Panc1 (cell line): Measurements from ENCODE around the gene GCAT. TPM values are rescaled to one million over a fixed set of nuclear protein-coding genes. Genes with fewer than 3 reads are reported as not detected.

Experiments
- ATAC-seq: fragments of 200-7000 bp; cut with Tn5 transposase; 2 replicates; pipeline ENCODE4 v1.9.1; 2020; ENCODE audit warnings: mild to moderate bottlenecking, moderate library complexity
- BruUV-seq: library from RNA; stranded (reverse); fragments of 400-500 nt; replicated peaks from 2 replicates; lab custom pipeline; 2021; lab: Mats Ljungman, UMichigan
- CTCF ChIA-PET: fragments of 300-600 bp; sonication (Branson Sonifier 250); formaldehyde crosslinking; loops from one replicate; lab custom pipeline; 2022; ENCODE audit warnings: antibody characterized with exemption; lab: Charles Lee
- POLR2A ChIA-PET: fragments of 300-600 bp; sonication (Branson Sonifier 250); formaldehyde crosslinking; loops from one replicate; lab custom pipeline; 2022; ENCODE audit warnings: antibody characterized with exemption; lab: Charles Lee
- DNase-seq: peaks from one replicate; pipeline ENCODE4 v3.0.0-alpha.2; 2010; ENCODE audit warnings: low read depth, low spot score
- H3K27ac ChIP-seq: 2 replicates; pipeline ENCODE4 v1.5.1; 2011; ENCODE audit warnings: mild to moderate bottlenecking, low read length, inconsistent platforms
- H3K27me3 ChIP-seq: fragments of 200-500 bp; sonication (Bioruptor generic); 2 replicates; pipeline ENCODE4 v1.6.0; 2014; ENCODE audit warnings: low read length, inconsistent platforms; ENCODE audit not compliant: control insufficient read depth, insufficient read depth
- H3K36me3 ChIP-seq: fragments of 200-500 bp; sonication (Bioruptor generic); 2 replicates; pipeline ENCODE4 v1.5.1; 2014; ENCODE audit warnings: inconsistent platforms, mild to moderate bottlenecking, low read length, moderate library complexity; ENCODE audit not compliant: control insufficient read depth, insufficient read depth
- H3K4me1 ChIP-seq: 2 replicates; pipeline ENCODE4 v1.5.1; 2011; ENCODE audit warnings: inconsistent platforms, mild to moderate bottlenecking, low read length, moderate library complexity; ENCODE audit not compliant: control insufficient read depth, insufficient read depth
- H3K4me3 ChIP-seq, 2 experiments: 2 replicates each; pipeline ENCODE4 v1.5.1; 2011 to 2012; ENCODE audit warnings: low read depth in 2 of 2, low read length in 2 of 2, mild to moderate bottlenecking in 2 of 2, inconsistent platforms in 1 of 2, moderate library complexity in 1 of 2
- H3K9me3 ChIP-seq: fragments of 200-500 bp; sonication (Bioruptor generic); 2 replicates; pipeline ENCODE4 v1.5.1; 2014; ENCODE audit warnings: low read depth, mild to moderate bottlenecking, inconsistent platforms, low read length, moderate library complexity; ENCODE audit not compliant: control insufficient read depth, insufficient read depth
- POLR2AphosphoS5 ChIP-seq: IDR thresholded peaks from 2 replicates; pipeline ENCODE4 v1.6.1; 2012; ENCODE audit warnings: mild to moderate bottlenecking, low read depth, low read length, moderate library complexity
- SIN3A ChIP-seq: IDR thresholded peaks from 2 replicates; pipeline ENCODE4 v1.6.1; 2012; ENCODE audit warnings: low read depth, mild to moderate bottlenecking, low read length, moderate library complexity, borderline replicate concordance; ENCODE audit not compliant: insufficient read depth
- TCF7L2 ChIP-seq: IDR thresholded peaks from 2 replicates; pipeline ENCODE4 v1.6.1; 2011; ENCODE audit warnings: mild to moderate bottlenecking, low read depth, low read length, inconsistent platforms
- in situ Hi-C: cut with HindIII; loops from 2 replicates; pipeline ENCODE4 v1.10.0; 2016; ENCODE audit warnings: low sequenced_read_pairs, low pct_unique_long_range_greater_than_20kb
- intact Hi-C: fragments of 100-400 bp; cut with micrococcal nuclease; formaldehyde crosslinking; loops from one replicate; pipeline ENCODE4 v1.10.0; 2022; ENCODE audit not compliant: unreplicated experiment
- total RNA-seq: library from RNA; stranded (reverse); gene quantifications from one replicate; pipeline ENCODE4 v1.2.1, GENCODE V29; 2021; ENCODE audit not compliant: unreplicated experiment
- TF ChIP-seq, protein P1 (sequence below), 2 experiments: IDR thresholded peaks; 2 replicates each; pipeline ENCODE4 v1.6.1; 2011 to 2012; ENCODE audit warnings: low read depth in 2 of 2, control low read depth in 1 of 2, low read length in 1 of 2, mild to moderate bottlenecking in 1 of 2, moderate library complexity in 1 of 2; ENCODE audit not compliant: insufficient read depth in 1 of 2
- TF ChIP-seq, protein P2 (sequence below): fragments of 450-650 bp; IDR thresholded peaks from 2 replicates; pipeline ENCODE4 v1.5.1; 2017; ENCODE audit warnings: mild to moderate bottlenecking

The GCAT gene
- total RNA-seq, 1 experiment from 2014 or later, result 11.2 TPM

DNA sequence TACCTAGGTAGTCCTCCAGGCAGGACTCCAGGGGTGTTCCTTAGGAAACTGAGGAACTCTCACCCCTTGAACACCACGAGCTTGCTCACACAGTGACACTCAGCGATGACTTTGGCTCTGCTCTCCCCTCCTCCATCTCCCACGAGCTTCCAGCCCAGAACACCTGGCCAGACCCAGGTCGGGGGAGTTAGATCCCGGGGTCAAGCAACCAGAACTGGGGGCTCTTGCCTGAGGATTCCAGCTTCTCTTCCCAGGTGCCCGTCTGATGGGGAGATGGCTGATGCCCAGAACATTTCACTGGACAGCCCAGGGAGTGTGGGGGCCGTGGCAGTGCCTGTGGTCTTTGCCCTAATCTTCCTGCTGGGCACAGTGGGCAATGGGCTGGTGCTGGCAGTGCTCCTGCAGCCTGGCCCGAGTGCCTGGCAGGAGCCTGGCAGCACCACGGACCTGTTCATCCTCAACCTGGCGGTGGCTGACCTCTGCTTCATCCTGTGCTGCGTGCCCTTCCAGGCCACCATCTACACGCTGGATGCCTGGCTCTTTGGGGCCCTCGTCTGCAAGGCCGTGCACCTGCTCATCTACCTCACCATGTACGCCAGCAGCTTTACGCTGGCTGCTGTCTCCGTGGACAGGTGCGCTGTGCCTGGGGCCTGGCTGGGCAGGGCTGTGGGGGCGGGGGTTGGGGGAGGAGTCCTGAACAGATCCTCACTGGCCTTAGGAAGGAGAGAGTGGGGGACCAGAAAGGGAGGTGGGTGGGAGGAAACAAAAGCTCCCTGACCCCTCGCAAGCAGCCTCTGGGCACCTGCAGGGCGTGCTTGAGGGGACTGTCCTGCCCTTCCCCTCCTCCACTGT, 15.6 kb downstream of the GCAT start, which contains the start of gene GALR3:
GALR3 (plus strand) TSS at position 249 of the 852 bp plus-strand sequence; CDS start at position 274, 25 bp downstream.
- ATAC-seq (no peak), DNase-seq (no peak)
- POLR2A ChIA-PET, result no interaction called here
- Histone ChIP-seq H3K27me3 (no peaks in the 10 kb centered on the region), H3K4me1 (no peaks in the 10 kb centered on the region), H3K36me3 (no peaks in the 10 kb centered on the region), H3K4me3 (no peak within 1 kb of the TSS), H3K9me3 (no peaks in the 10 kb centered on the region), H3K27ac (no peak within 1 kb of the TSS)
- no TSS peak for BruUV-seq
- CTCF ChIA-PET, result interaction anchor here (0.6 kb wide), 1 partner anchor 180 kb away, joined by 12 read pairs; no protein-coding TSS in a partner anchor
- intact Hi-C loops, result no loop called here
- TF ChIP-seq SIN3A (no peak), POLR2AphosphoS5 (no peak), TCF7L2 (no peak)
- TF ChIP-seq, protein P1, sequence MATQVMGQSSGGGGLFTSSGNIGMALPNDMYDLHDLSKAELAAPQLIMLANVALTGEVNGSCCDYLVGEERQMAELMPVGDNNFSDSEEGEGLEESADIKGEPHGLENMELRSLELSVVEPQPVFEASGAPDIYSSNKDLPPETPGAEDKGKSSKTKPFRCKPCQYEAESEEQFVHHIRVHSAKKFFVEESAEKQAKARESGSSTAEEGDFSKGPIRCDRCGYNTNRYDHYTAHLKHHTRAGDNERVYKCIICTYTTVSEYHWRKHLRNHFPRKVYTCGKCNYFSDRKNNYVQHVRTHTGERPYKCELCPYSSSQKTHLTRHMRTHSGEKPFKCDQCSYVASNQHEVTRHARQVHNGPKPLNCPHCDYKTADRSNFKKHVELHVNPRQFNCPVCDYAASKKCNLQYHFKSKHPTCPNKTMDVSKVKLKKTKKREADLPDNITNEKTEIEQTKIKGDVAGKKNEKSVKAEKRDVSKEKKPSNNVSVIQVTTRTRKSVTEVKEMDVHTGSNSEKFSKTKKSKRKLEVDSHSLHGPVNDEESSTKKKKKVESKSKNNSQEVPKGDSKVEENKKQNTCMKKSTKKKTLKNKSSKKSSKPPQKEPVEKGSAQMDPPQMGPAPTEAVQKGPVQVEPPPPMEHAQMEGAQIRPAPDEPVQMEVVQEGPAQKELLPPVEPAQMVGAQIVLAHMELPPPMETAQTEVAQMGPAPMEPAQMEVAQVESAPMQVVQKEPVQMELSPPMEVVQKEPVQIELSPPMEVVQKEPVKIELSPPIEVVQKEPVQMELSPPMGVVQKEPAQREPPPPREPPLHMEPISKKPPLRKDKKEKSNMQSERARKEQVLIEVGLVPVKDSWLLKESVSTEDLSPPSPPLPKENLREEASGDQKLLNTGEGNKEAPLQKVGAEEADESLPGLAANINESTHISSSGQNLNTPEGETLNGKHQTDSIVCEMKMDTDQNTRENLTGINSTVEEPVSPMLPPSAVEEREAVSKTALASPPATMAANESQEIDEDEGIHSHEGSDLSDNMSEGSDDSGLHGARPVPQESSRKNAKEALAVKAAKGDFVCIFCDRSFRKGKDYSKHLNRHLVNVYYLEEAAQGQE (IDR thresholded peaks at IDR 0.05; ENCODE audit: insufficient read depth in 1 of 2, low read depth in 2 of 2, low read length in 1 of 2), result no peak
- TF ChIP-seq, protein P2, sequence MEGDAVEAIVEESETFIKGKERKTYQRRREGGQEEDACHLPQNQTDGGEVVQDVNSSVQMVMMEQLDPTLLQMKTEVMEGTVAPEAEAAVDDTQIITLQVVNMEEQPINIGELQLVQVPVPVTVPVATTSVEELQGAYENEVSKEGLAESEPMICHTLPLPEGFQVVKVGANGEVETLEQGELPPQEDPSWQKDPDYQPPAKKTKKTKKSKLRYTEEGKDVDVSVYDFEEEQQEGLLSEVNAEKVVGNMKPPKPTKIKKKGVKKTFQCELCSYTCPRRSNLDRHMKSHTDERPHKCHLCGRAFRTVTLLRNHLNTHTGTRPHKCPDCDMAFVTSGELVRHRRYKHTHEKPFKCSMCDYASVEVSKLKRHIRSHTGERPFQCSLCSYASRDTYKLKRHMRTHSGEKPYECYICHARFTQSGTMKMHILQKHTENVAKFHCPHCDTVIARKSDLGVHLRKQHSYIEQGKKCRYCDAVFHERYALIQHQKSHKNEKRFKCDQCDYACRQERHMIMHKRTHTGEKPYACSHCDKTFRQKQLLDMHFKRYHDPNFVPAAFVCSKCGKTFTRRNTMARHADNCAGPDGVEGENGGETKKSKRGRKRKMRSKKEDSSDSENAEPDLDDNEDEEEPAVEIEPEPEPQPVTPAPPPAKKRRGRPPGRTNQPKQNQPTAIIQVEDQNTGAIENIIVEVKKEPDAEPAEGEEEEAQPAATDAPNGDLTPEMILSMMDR, result no peak
- in situ Hi-C loops, result no loop called here

DNA sequence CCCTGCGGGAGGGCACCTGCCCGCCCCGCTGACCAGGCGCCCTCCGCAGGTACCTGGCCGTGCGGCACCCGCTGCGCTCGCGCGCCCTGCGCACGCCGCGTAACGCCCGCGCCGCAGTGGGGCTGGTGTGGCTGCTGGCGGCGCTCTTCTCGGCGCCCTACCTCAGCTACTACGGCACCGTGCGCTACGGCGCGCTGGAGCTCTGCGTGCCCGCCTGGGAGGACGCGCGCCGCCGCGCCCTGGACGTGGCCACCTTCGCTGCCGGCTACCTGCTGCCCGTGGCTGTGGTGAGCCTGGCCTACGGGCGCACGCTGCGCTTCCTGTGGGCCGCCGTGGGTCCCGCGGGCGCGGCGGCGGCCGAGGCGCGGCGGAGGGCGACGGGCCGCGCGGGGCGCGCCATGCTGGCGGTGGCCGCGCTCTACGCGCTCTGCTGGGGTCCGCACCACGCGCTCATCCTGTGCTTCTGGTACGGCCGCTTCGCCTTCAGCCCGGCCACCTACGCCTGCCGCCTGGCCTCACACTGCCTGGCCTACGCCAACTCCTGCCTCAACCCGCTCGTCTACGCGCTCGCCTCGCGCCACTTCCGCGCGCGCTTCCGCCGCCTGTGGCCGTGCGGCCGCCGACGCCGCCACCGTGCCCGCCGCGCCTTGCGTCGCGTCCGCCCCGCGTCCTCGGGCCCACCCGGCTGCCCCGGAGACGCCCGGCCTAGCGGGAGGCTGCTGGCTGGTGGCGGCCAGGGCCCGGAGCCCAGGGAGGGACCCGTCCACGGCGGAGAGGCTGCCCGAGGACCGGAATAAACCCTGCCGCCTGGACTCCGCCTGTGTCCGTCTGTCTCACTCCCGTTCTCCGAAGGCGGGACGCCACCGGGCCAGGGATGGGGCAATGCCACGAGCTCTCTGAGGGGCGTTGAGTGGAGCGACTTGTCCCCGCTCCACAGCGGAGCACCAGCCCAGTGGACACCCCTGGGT, 17.2 kb downstream of the GCAT start:
- Histone ChIP-seq H3K9me3 (no peaks in the 10 kb centered on the region), H3K36me3 (no peaks in the 10 kb centered on the region), H3K4me3 (no peak overlapping the region), H3K4me1 (no peaks in the 10 kb centered on the region), H3K27ac (no peak overlapping the region), H3K27me3 (no peaks in the 10 kb centered on the region)
- intact Hi-C loops, result no loop called here
- DNase-seq (no peak), ATAC-seq (no peak)
- BruUV-seq, result no TSS peak
- TF ChIP-seq, protein P1 (IDR thresholded peaks at IDR 0.05; ENCODE audit: insufficient read depth in 1 of 2, low read depth in 2 of 2, low read length in 1 of 2), result no peak
- TF ChIP-seq SIN3A (no peak), TCF7L2 (no peak), POLR2AphosphoS5 (no peak)
- TF ChIP-seq, protein P2, result no peak
- in situ Hi-C loops, result no loop called here
- ChIA-PET POLR2A (interaction anchor here (0.5 to 0.6 kb wide), 2 partner anchors 12 to 35 kb away, joined by 4 read pairs; no protein-coding TSS in a partner anchor), CTCF (no interaction called here)
